T-helper 1 cell treated with Interleukin-12 subunit alpha and Interleukin-12 subunit beta and Interleukin-4 antibody, amounts not matched to agents 30 μg/mL and 1 μg/mL, for 36 hours (primary cell): ENCODE results near the gene TEX29.

Source experiments
- H3K27ac Mint-ChIP-seq: one replicate; pipeline ENCODE4 v1.8.0; 2021; ENCODE audit warnings: mild to moderate bottlenecking, mixed read lengths
- H3K27me3 Mint-ChIP-seq: one replicate; pipeline ENCODE4 v1.8.0; 2021; ENCODE audit warnings: low read depth, mixed read lengths
- H3K36me3 Mint-ChIP-seq: one replicate; pipeline ENCODE4 v1.8.0; 2021; ENCODE audit warnings: low read depth, mixed read lengths
- H3K4me1 Mint-ChIP-seq: one replicate; pipeline ENCODE4 v1.8.0; 2021; ENCODE audit warnings: low read depth, mixed read lengths
- H3K4me3 Mint-ChIP-seq: one replicate; pipeline ENCODE4 v1.8.0; 2021; ENCODE audit warnings: mild to moderate bottlenecking, moderate library complexity, mixed read lengths
- H3K9me3 Mint-ChIP-seq: one replicate; pipeline ENCODE4 v1.8.0; 2021; ENCODE audit warnings: mixed read lengths

TEX29 gene

GRCh38 chr13:111337206-111337605, 16.8 kb downstream of the TEX29 start:
- no peak overlapping the region for H3K27ac Mint-ChIP-seq
- no peaks in the 10 kb centered on the region for H3K27me3 Mint-ChIP-seq
- H3K36me3 Mint-ChIP-seq: no peaks in the 10 kb centered on the region
- H3K9me3 Mint-ChIP-seq: no peaks in the 10 kb centered on the region
- H3K4me3 Mint-ChIP-seq: no peak overlapping the region
- no peaks in the 10 kb centered on the region for H3K4me1 Mint-ChIP-seq

GRCh38 chr13:111337741-111338140, 17.3 kb downstream of the TEX29 start:
- no peaks in the 10 kb centered on the region for H3K27me3 Mint-ChIP-seq
- H3K9me3 Mint-ChIP-seq: no peaks in the 10 kb centered on the region
- H3K36me3 Mint-ChIP-seq: no peaks in the 10 kb centered on the region
- no peak overlapping the region for H3K27ac Mint-ChIP-seq
- H3K4me3 Mint-ChIP-seq: no peak overlapping the region
- H3K4me1 Mint-ChIP-seq: no peaks in the 10 kb centered on the region

GRCh38 chr13:111338841-111339240, 18.4 kb downstream of the TEX29 start:
- Mint-ChIP-seq H3K9me3 (no peaks in the 10 kb centered on the region), H3K4me3 (no peak overlapping the region), H3K27ac (no peak overlapping the region)

GRCh38 chr13:111339366-111340143, 19.1 kb downstream of the TEX29 start:
- Mint-ChIP-seq H3K9me3 (no peaks in the 10 kb centered on the region), H3K27ac (no peak overlapping the region), H3K27me3 (no peaks in the 10 kb centered on the region), H3K4me1 (no peaks in the 10 kb centered on the region), H3K4me3 (no peak overlapping the region), H3K36me3 (no peaks in the 10 kb centered on the region)

More at GRCh38 chr13:111338841-111339240, 18.4 kb downstream of the TEX29 start:
- Mint-ChIP-seq H3K27me3 (no peaks in the 10 kb centered on the region), H3K36me3 (no peaks in the 10 kb centered on the region), H3K4me1 (no peaks in the 10 kb centered on the region)

- no peak overlapping the region for H3K4me3 Mint-ChIP-seq
- H3K9me3 Mint-ChIP-seq: no peaks in the 10 kb centered on the region
- H3K27ac Mint-ChIP-seq: no peak overlapping the region
- no peaks in the 10 kb centered on the region for H3K4me1 Mint-ChIP-seq
- no peaks in the 10 kb centered on the region for H3K36me3 Mint-ChIP-seq
- no peaks in the 10 kb centered on the region for H3K27me3 Mint-ChIP-seq
Measured at GRCh38 chr13:111341886-111342285, 21.4 kb downstream of the TEX29 start.

- Mint-ChIP-seq H3K27ac (no peak overlapping the region), H3K4me1 (no peaks in the 10 kb centered on the region), H3K9me3 (no peaks in the 10 kb centered on the region), H3K4me3 (no peak overlapping the region), H3K27me3 (no peaks in the 10 kb centered on the region), H3K36me3 (no peaks in the 10 kb centered on the region)
Measured at GRCh38 chr13:111342721-111343120, 22.3 kb downstream of the TEX29 start.

GRCh38 chr13:111343186-111343805, 22.9 kb downstream of the TEX29 start:
- H3K4me1 Mint-ChIP-seq: no peaks in the 10 kb centered on the region
- no peaks in the 10 kb centered on the region for H3K9me3 Mint-ChIP-seq
- H3K27me3 Mint-ChIP-seq: no peaks in the 10 kb centered on the region
- no peak overlapping the region for H3K27ac Mint-ChIP-seq
- H3K4me3 Mint-ChIP-seq: no peak overlapping the region
- H3K36me3 Mint-ChIP-seq: no peaks in the 10 kb centered on the region

- no peaks in the 10 kb centered on the region for H3K36me3 Mint-ChIP-seq
Measured at GRCh38 chr13:111344471-111345191, 24.2 kb downstream of the TEX29 start.

GRCh38 chr13:111345682-111346081, 25.2 kb downstream of the TEX29 start:
- Mint-ChIP-seq H3K36me3 (no peaks in the 10 kb centered on the region), H3K9me3 (no peaks in the 10 kb centered on the region), H3K27ac (no peak overlapping the region), H3K4me3 (no peak overlapping the region), H3K27me3 (no peaks in the 10 kb centered on the region), H3K4me1 (no peaks in the 10 kb centered on the region)

More at GRCh38 chr13:111344471-111345191, 24.2 kb downstream of the TEX29 start:
- no peaks in the 10 kb centered on the region for H3K27me3 Mint-ChIP-seq
- H3K4me3 Mint-ChIP-seq: no peak overlapping the region
- no peaks in the 10 kb centered on the region for H3K9me3 Mint-ChIP-seq
- H3K27ac Mint-ChIP-seq: no peak overlapping the region
- H3K4me1 Mint-ChIP-seq: no peaks in the 10 kb centered on the region

GRCh38 chr13:111346101-111346680, 25.7 kb downstream of the TEX29 start:
- H3K36me3 Mint-ChIP-seq: no peaks in the 10 kb centered on the region
- H3K4me3 Mint-ChIP-seq: no peak overlapping the region
- no peaks in the 10 kb centered on the region for H3K27me3 Mint-ChIP-seq
- no peaks in the 10 kb centered on the region for H3K9me3 Mint-ChIP-seq
- H3K27ac Mint-ChIP-seq: no peak overlapping the region
- no peaks in the 10 kb centered on the region for H3K4me1 Mint-ChIP-seq

- no peak overlapping the region for H3K27ac Mint-ChIP-seq
- H3K36me3 Mint-ChIP-seq: no peaks in the 10 kb centered on the region
- H3K4me1 Mint-ChIP-seq: no peaks in the 10 kb centered on the region
- no peaks in the 10 kb centered on the region for H3K9me3 Mint-ChIP-seq
- peaks cover 5% of the 10 kb centered on the region for H3K27me3 Mint-ChIP-seq
- H3K4me3 Mint-ChIP-seq: no peak overlapping the region
Measured at GRCh38 chr13:111347438-111347837, 27.0 kb downstream of the TEX29 start.

GRCh38 chr13:111353508-111353907, 33.1 kb downstream of the TEX29 start:
- Mint-ChIP-seq H3K4me1 (no peaks in the 10 kb centered on the region), H3K27ac (no peak overlapping the region), H3K27me3 (peaks cover 5% of the 10 kb centered on the region), H3K36me3 (no peaks in the 10 kb centered on the region), H3K4me3 (no peak overlapping the region), H3K9me3 (no peaks in the 10 kb centered on the region)

- Mint-ChIP-seq H3K4me3 (no peak overlapping the region), H3K27me3 (peaks cover 5% of the 10 kb centered on the region), H3K4me1 (no peaks in the 10 kb centered on the region)
Measured at GRCh38 chr13:111354789-111355188, 34.3 kb downstream of the TEX29 start.

GRCh38 chr13:111356795-111357194, 36.4 kb downstream of the TEX29 start:
- Mint-ChIP-seq H3K4me1 (no peaks in the 10 kb centered on the region), H3K27me3 (peaks cover 5% of the 10 kb centered on the region), H3K4me3 (no peak overlapping the region), H3K9me3 (no peaks in the 10 kb centered on the region), H3K36me3 (no peaks in the 10 kb centered on the region), H3K27ac (no peak overlapping the region)

More at GRCh38 chr13:111354789-111355188, 34.3 kb downstream of the TEX29 start:
- H3K27ac Mint-ChIP-seq: no peak overlapping the region
- no peaks in the 10 kb centered on the region for H3K9me3 Mint-ChIP-seq
- no peaks in the 10 kb centered on the region for H3K36me3 Mint-ChIP-seq
